Mucosa of gallbladder (tissue), 1 donor: ENCODE measurements around the gene TM4SF1. TPM values are rescaled to one million over a fixed set of nuclear protein-coding genes. Genes with fewer than 3 reads are reported as not detected.

ENCODE experiments used
- total RNA-seq: library from RNA; stranded (reverse); gene quantifications from one replicate; pipeline ENCODE4 v1.2.1, GENCODE V29; 2021
- donor health status: DM: no; HTN: no; CAD: no.

Gene TM4SF1
- total RNA-seq, 1 donor from 2014 or later, result 139 TPM

Other genes with a start within 250 kb of the TM4SF1 start
- 26.8 TPM for gene HPS3, start 248.0 kb downstream of the TM4SF1 start, total RNA-seq
- 2.0 TPM for gene CP, start 155.8 kb downstream of the TM4SF1 start, total RNA-seq
- 7.7 TPM for gene TM4SF18, start 44.0 kb downstream of the TM4SF1 start, total RNA-seq
- gene TM4SF4, start 97.0 kb upstream of the TM4SF1 start, total RNA-seq, result 6,086 TPM